ENCODE data around the gene YBEY.

The YBEY gene

GRCh38 chr21:46297338-46298271 is 11.5 kb downstream of the YBEY start:
- no peak for TF ChIP-seq CTCF (IDR thresholded peaks at IDR 0.05; ENCODE audit: borderline replicate concordance, control extremely low read depth, extremely low read depth, insufficient read depth, missing control alignments)
- DNase-seq (ENCODE audit: low spot score) = no peak
- in situ Hi-C loops (cut with MboI; ENCODE audit: low sequenced_read_pairs, unreplicated experiment) = no loop called here

GRCh38 chr21:46299167-46299566 is 13.0 kb downstream of the YBEY start:
- in situ Hi-C loops (cut with MboI; ENCODE audit: low sequenced_read_pairs, unreplicated experiment) = no loop called here
- no peak for TF ChIP-seq CTCF (IDR thresholded peaks at IDR 0.05; ENCODE audit: borderline replicate concordance, control extremely low read depth, extremely low read depth, insufficient read depth, missing control alignments)
- DNase-seq (ENCODE audit: low spot score) = no peak

- no peak for TF ChIP-seq CTCF (IDR thresholded peaks at IDR 0.05; ENCODE audit: borderline replicate concordance, control extremely low read depth, extremely low read depth, insufficient read depth, missing control alignments)
- no peak for DNase-seq (ENCODE audit: low spot score)
- in situ Hi-C loops (cut with MboI; ENCODE audit: low sequenced_read_pairs, unreplicated experiment) = no loop called here
These were observed 15.6 kb downstream of the YBEY start for GRCh38 chr21:46301759-46302158.

- in situ Hi-C loops (cut with MboI; ENCODE audit: low sequenced_read_pairs, unreplicated experiment) = no loop called here
- no peak for TF ChIP-seq CTCF (IDR thresholded peaks at IDR 0.05; ENCODE audit: borderline replicate concordance, control extremely low read depth, extremely low read depth, insufficient read depth, missing control alignments)
- DNase-seq (ENCODE audit: low spot score) = no peak
These were observed 18.3 kb downstream of the YBEY start for GRCh38 chr21:46304437-46304836.

- in situ Hi-C loops (cut with MboI; ENCODE audit: low sequenced_read_pairs, unreplicated experiment) = no loop called here
- TF ChIP-seq CTCF (IDR thresholded peaks at IDR 0.05; ENCODE audit: borderline replicate concordance, control extremely low read depth, extremely low read depth, insufficient read depth, missing control alignments) = no peak
- DNase-seq (ENCODE audit: low spot score) = no peak
These were observed 18.8 kb downstream of the YBEY start for GRCh38 chr21:46304955-46305354.

GRCh38 chr21:46307625-46308024 is 21.5 kb downstream of the YBEY start:
- in situ Hi-C loops (cut with MboI; ENCODE audit: low sequenced_read_pairs, unreplicated experiment) = no loop called here
- no peak for TF ChIP-seq CTCF (IDR thresholded peaks at IDR 0.05; ENCODE audit: borderline replicate concordance, control extremely low read depth, extremely low read depth, insufficient read depth, missing control alignments)
- no peak for DNase-seq (ENCODE audit: low spot score)

Data from GM13976 (cell line).